Measurements from ENCODE around the gene NOC2L.

Gene NOC2L

DNA sequence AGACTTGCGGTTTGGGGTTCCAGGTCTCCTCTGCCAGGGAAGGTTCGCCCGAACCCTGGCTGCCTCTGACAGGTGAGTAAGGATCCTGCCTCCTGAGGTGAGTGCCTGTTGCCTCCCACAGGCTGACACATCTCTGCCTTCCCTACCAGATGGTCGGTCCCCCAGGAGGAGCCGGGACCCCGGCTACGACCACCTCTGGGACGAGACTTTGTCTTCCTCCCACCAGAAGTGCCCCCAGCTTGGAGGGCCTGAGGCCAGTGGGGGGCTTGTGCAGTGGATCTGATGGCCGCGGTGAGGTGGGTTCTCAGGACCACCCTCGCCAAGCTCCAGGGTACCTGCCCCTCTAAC lies 15.2 kb upstream of the NOC2L start:
- no peak for DNase-seq

DNA sequence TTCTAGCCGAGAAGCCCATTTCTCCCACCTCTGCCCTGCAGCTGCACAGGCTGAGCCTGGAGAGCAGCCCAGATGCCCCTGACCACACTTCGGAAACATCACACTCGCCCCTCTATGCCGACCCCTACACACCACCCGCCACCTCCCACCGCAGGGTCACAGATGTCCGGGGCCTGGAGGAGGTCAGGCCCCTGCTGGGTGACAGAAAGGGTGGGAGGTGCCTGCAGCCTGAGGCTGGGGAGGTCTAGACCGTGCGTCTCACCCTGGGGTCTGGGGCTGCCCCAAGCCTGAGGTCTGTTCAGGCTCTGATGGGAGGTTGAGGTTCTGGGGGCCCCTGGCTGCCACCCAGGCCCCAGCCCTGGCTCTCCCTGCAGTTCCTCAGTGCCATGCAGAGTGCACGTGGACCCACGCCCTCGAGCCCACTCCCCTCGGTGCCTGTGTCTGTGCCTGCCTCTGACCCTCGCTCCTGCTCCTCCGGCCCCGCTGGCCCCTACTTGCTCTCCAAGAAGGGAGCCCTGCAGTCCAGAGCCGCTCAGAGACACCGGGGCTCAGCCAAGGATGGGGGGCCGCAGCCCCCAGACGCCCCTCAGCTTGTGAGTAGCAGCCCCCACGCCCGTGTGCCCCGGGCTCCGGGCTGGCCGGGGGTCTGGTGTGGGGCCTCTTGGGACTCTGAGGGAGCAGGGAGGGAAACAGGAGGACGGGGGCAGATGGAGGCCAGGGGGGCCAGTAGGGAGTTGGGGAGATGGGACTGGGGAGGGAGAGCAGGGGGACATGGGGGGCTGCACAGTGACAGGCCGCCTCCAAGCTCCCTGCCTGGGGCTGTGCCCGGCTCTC lies 14.6 kb upstream of the NOC2L start:
- DNase-seq, result no peak

DNA sequence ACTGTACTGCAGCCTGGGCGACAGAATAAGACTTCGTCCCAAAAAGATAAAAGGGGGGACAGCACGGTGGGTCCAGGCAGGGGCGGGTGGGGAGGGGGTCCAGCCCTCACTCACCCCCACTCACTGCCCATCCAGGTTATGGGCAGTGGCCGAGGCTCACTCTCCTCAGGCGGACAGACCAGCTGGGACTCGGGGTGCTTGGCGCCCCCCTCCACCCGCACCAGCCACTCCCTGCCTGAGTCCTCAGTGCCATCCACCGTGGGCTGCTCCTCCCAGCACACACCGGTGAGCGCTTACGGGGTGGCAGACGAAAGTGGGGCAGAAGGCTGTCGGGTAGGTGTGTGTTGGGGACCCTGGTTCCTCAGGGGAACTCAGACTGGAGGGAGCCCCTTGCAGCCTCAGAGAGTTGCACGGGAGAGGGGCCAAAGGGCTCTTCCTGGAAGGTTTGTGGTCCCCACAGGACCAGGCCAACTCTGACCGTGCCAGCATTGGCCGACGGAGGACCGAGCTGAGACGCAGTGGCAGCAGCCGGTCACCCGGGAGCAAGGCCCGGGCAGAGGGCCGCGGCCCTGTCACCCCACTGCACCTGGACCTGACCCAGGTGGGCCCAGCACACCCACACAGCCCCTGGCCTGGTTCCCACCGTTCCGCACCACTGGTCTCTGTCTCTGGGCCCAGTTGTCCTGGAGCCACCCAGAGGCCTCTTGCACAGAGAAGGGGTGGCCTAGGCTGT lies 13.8 kb upstream of the NOC2L start:
- DNase-seq, result no peak

DNA sequence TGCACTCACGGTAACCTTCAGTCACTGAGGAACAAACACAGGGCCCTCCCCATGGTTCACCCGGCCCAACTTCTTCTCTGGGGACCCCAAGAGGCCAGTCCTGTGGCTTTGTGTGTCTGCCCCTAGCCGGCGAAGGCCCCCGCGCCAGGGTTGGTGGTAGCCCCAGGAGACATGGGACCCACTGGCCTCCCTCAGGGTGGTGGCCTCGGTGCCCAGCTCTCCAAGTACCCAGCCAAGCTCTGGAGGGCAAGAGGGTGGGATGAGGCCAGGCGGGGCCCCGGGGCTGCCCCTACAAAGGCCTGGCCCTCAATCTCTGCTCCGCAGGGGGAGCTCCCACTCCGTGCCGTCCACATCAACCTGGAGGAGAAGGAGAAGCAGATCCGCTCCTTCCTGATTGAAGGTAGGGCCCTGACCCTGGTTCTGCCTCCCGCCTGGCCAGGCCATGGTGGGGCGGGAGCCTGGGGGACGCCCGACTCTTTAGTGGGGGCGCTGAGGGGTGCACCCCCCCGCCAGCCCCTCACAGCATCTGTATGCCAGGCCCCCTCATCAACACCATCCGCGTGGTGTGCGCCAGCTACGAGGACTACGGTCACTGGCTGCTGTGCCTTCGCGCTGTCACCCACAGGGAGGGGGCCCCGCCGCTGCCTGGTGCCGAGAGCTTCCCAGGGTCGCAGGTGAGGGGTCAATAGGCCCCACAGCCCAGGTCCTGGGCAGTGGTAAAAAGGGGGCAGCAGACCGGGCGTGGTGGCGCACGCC lies 12.9 kb upstream of the NOC2L start:
- no peak for DNase-seq

- no peak for DNase-seq
These were observed 12.1 kb upstream of the NOC2L start for GRCh38 chr1:970973-971730.

- DNase-seq, result no peak
These were observed 11.4 kb upstream of the NOC2L start for GRCh38 chr1:970242-970972.

DNA sequence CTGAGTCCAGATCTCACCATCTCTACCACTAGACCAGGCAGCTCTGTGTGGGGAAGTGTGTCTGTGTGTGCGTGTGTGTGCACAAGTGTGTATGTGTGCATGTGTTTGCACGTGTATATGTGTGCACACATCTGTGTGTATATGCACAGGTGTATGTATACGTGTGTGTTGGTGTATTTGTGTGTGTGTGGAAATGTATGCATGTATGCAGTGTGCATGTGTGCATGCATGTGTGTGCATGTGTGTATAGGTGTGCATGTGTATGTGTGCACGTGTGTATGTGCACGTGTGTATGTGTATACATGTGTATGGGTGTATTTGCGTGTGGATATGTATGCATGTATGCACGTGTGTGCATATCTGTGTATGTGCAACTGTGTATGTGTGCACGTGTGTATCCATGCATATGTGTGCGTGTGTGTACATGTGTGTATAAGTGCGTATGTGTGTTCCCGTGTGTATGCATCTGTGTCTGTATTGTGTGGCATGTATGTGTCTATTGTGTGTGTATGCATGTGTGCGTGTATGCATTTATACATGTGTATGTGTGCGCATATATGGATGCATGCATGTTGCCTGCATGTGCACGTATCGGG lies 10.3 kb upstream of the NOC2L start:
- DNase-seq, result no peak

DNA sequence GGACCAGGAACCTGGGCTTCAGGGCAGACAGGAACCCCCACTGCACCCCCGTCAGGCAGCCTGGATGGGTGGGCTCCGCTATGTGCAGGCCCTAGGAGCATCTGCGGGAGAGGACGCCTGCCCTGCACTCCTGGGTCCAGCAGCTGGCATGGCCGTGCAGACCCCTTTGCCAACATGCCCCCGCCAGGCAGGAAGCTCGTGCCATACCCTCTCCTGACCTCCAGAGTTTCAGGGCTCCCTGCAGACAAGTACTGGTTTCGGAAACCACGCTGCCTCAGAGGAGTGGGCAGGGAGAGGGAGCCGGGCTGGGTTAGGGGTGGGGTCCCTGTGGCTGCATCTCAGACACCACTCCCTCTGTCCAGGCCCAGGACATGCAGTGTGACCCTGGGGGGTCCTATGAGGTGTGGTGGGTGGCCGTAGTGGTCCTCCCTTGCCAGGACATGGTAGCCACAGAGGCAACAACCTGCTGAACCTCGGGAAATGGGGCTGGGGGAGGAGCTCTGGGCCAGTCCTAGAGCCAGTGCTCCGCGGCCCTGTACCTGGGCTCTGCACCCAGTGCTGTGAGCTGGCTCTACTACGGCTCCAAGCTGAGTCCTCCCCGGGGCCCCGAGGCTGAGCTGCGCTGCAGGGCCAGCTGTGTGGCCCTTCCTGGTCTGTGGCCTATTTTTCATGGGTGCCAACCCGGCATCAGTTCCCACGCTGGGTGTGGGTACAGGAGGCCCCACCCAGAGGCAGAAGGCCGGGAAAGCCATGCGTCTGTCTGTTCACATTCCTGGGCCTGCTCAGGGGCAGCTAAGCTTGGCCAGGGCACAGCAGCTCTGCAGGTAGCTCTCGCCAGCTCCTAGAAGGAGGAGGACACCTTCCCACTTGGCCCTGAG lies 8.6 kb upstream of the NOC2L start:
- no peak for DNase-seq

DNA sequence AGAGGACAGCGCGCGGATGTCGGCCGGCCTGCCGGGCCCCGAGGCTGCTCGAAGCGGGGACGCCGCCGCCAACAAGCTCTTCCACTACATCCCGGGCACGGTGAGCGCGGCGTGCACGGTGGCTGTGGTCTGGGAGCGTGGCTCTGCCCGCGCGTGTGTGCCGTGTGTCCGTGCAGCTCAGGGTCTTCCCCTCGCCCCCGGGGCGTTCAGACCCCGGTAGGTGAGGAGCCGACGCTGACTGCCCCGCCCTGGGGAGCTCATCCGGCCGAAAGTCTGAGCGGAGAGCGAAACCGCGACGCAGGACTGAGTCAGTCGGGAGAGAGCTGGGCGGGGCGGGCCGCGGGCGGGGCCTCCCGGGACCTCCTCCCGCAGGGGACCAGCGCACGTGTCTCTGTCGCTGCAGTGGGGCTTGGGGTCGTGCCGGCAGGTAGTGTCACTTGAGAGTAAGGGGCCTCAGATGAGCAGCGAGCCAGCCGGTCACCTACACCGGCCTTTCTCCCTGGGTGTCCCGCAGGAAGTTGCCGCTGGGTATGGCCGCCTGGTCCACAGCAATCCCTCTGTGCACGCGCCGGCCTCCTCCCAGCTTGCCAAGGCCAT lies 7.7 kb upstream of the NOC2L start:
- DNase-seq, result no peak

DNA sequence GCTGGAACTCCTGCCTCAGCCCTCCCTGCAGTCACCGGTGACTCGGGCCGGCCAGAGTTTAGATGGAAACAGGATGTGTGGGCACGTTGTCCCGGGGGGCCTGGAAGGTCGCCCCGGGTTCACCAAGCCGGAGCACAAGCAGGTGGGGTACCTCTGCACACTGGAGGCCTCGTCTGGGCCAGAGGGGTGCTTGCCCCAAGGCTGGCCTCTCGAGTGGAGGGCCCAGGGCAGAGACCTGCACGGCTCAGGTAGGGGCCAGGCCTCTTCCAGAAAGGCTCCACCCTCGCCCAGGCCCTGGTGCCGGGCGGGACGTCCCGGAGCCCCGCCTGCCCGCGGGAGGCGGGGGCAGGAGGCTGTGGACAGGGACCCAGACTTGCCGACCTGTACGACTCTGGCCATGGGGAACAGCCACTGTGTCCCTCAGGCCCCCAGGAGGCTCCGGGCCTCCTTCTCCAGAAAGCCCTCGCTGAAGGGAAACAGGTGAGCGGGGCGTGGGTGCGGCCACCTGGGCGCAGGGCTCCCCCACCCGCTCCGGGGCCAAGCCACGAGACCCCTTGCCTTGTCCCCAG lies 7.2 kb upstream of the NOC2L start, which contains the start of gene PLEKHN1:
PLEKHN1 (plus strand) TSS at position 348 of the 569 bp plus-strand sequence; CDS start at position 398, 50 bp downstream.
- DNase-seq, result no peak

DNA sequence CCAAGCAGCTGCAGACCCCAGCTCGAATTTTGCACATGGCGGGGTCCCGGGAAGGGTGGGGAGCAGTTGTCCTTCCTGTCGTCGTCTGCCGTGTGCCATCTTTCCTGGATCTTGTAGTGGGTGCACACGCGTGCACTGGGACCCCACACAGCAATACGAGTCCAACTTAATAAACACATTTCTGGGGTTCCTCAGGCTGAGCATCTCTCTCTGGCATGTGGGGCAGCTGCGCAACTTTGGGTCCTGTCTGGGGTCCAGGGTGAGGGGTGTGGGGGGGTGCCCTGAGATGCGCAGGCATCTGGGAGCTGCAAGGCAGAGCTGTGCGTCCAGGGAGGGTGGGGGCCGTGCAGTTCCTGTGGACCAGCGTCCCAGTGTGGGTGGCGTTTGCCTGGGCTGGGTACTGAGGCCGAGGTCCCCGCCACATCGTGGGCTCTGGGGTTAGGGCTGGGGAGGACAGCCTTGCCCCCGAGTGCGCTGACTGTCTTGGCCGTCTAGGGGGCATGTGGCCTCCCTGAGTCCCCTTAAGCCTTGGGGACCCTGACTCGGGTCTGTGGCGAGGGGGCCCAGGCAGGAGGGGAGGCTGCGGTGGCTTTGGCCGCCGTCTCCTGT lies 6.6 kb upstream of the NOC2L start:
- DNase-seq, result no peak

DNA sequence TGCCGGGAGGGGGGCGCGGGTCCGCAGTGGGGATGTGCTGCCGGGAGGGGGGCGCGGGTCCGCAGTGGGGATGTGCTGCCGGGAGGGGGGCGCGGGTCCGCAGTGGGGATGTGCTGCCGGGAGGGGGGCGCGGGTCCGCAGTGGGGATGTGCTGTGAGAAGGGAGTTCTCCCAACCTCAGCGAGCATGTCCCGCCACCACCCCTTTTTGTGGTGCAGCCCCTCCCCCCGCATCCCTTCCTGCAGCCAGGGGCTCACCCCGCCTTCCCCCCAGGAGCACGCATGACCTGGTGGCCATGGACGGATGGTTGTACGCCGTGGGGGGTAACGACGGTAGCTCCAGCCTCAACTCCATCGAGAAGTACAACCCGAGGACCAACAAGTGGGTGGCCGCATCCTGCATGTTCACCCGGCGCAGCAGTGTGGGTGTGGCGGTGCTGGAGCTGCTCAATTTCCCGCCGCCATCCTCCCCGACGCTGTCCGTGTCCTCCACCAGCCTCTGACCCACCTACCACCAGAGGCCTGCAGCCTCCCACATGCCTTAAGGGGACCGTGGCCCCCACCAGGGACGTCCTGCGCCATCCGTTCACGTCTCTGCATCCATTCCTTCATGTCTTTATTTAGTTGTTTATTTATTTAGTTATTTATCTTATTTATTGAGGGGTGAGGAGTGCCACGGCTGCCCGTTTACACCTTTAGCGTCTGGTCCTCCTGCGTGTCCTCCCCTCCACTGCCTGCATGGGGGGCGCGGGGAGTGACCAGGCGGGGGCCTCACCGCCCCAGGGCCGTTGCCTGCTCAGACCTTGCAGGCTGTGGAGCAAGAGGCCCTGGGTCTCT lies 5.9 kb upstream of the NOC2L start:
- no peak for DNase-seq

DNA sequence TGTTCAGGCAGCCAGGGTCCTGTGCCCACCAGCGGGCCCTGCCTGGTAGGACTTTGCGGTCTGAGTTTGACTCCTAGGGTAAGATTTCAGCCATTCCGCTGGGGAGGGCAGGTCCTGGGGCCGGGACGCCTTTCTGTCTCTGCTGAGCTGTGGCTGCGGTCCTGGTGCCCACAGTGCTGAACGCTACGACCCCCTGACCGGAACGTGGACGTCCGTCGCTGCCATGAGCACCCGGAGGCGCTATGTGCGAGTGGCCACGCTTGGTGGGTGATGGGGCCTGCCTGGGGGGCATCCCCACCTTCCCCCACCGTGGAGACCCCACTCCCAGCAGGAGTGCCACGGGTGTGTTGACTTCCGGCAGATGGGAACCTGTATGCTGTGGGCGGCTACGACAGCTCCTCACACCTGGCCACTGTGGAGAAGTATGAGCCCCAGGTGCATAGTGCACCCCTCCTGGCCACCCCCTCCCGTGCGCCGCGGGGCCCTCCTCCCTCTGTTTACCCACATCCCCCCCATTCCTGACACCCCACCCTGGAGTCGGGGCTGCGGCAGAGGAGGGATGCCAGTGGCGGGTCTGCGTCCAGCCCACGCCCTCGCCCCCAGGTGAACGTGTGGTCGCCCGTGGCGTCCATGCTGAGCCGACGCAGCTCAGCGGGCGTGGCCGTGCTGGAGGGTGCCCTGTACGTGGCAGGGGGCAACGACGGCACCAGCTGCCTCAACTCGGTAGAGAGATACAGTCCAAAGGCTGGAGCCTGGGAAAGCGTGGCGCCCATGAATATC lies 4.9 kb upstream of the NOC2L start:
- no peak for DNase-seq

DNA sequence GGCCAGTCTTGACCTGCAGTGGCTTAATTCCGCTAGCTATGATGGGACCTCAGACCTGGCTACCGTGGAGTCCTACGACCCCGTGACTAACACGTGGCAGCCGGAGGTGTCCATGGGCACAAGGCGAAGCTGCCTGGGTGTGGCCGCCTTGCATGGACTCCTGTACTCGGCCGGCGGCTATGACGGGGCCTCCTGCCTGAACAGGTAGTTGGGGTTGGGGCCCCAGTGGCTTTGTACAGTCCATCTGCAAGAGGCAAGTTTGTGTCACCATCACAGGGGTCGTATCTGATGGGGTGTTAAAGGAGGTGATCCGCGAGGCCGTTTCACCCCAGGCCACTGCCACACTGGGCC lies 4.2 kb upstream of the NOC2L start:
- no peak for DNase-seq

DNA sequence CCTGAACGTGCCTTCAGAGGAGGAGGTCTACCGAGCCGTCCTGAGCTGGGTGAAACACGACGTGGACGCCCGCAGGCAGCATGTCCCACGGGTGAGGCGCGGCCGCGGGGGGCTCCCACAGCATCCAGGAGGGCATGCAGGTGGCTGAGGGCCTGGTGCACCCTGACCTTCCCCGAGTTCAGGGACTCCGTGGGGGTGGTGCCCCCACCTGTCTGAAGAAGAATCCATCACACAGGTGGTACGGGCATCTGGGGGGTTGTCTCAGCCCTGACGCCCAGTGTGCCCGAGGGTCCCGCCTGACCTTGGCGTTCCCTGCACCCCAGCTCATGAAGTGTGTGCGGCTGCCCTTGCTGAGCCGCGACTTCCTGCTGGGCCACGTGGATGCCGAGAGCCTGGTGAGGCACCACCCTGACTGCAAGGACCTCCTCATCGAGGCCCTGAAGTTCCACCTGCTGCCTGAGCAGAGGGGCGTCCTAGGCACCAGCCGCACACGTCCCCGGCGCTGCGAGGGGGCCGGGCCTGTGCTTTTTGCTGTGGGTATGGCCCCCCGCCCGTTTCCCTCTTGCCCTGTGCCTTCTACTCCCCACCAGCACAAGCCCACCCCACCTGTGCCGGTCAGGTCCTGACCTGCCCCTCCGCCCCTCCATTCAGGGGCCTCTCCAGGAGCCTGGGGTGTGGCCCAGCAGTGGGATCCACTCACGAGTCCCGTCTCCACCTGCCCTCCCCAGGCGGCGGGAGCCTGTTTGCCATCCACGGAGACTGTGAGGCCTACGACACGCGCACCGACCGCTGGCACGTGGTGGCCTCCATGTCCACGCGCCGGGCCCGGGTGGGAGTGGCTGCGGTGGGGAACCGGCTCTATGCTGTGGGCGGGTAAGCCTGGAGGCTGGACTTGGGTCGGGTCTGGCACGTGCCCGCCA lies 3.6 kb upstream of the NOC2L start:
- no peak for DNase-seq

DNA sequence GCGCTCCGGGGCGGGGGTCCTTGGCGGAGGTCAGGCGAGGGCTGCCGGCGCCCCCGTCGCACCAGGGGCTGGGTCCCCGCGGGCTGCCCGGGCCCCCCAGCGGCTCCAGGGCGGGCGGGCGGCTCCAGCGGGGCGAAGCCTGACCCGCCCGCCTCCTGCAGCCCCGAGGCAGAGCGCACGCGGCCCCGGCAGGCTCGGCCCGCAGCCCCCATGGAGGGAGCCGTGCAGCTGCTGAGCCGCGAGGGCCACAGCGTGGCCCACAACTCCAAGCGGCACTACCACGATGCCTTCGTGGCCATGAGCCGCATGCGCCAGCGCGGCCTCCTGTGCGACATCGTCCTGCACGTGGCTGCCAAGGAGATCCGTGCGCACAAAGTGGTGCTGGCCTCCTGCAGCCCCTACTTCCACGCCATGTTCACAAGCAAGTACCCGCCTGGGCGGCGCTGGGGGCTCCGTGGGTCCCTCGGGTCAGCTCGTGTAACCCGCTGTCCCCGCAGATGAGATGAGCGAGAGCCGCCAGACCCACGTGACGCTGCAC lies 2.1 kb upstream of the NOC2L start:
- no peak for DNase-seq

Measured in femur (tissue), 1 donor.